DMS 273 (cell line): ENCODE results near the gene MYO5B.

ENCODE experiments used
- DNase-seq: peaks from one replicate; lab custom pipeline; 2025; ENCODE audit not compliant: unreplicated experiment; lab: John Stamatoyannopoulos, UW

MYO5B gene

GRCh38 chr18:49931760-49932159 is 263.2 kb downstream of the MYO5B start:
- no peak for DNase-seq

- no peak for DNase-seq
These were observed 263.8 kb downstream of the MYO5B start for GRCh38 chr18:49931179-49931578.

DNA sequence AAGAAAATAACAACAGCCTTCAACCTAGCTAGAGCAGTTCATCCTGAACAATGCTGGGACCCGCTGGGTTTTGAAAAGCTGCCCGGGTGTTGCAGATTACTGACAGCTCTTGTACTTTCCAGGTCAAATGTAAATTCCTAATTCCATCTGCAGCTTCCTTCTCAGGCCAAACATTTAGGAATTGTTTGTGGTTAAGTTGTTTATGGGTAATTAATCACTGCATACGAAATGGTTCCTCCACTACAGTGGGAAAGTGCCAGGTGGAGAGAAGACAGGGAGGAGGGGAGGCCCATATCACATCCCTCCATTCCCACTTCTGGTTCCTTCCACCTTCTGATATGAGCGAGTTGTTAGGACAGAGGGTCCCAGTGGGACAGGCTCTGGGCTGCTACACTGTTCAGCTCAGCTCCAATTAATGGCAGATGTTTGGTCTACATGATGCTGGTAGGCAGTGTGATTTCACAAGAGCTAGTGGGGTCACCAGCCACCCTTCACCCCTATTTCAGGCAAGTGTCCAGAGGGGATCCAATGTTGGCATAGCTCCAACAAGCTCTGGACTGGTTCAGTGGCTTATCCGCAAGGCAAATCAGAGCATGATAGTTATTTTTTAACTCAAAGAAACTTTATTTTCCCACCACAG is 268.7 kb downstream of the MYO5B start:
- DNase-seq: no peak

DNA sequence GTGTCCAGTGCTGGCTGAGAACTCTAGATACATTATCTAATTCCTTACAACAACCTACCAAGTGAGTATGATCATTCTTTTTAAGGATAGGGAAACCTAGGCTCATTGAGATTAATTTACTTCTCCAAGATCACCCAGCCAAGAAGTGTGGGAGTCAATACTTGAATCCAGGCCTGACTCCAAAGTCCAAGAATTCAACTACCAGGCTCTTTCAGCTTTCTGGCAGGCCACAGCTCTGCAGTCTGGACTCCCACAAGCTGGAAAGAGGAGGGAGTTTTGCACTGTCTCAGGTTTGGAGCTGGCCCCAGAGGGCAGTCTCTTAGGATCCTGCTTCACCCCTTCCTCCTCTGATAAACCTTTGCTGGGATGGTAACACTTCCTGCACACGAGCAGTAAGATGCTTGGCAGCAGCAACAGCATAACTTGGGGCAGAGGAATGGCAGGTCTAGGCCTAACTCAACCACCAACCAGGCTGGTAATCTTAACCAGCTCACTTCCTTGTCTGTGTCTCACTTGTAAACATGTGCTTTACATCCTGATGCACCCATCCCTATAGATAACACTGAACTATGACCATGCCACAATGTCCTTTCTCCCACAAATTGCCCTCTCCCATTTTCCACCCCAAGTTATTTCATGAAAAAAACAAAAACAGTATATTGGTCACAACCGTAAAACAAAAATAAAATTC is 270.5 kb downstream of the MYO5B start:
- DNase-seq: no peak

DNA sequence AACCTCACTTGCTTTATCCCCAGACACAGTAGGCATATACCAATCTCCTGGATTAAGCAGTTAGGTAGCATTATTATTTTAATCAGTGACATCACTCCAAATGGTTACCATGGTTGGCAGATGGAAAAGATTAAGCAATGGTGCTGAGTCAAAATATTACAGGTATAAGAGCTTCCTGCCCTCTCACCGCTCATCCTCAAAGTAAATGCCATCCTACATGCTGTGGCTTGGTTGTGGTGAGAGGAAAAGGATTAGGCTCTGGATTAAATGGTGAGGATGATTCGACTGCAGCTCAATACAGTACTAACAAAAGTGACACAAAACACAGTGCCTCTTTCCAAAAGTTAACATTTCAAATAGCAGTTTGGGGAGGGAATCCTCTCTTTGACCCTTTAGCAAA is 272.7 kb downstream of the MYO5B start:
- no peak for DNase-seq

DNA sequence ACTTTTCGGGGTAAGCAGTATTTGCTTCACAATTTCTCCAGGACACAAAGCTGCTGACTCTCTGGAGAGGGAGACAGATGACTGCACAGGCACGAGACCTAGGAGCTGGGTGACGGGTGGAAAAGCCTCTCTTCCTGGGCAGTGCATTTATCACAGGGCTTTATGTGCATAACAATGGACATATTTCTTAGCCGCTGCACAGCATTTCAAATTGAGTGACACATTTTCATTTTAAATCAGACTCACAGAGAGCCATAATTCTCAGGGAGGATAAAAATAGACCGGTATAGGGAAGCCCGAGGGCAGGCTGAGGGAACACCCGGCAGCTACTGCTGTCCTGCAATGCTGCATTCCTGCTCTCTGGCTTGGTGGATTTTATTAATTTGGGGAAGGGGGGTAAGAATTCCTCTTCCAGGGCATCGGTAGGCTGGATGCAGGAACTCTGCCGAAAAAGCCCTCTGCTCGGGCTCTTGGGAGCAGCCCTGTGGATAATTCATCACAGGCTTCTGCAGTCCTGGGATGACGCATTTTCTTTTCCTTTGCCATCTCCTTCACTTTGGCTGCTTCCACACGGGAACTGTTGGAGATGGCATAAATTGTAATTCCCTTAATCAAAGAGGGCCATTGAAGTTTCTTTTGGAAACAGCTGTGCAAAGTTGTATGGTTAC is 273.5 kb downstream of the MYO5B start:
- no peak for DNase-seq

DNA sequence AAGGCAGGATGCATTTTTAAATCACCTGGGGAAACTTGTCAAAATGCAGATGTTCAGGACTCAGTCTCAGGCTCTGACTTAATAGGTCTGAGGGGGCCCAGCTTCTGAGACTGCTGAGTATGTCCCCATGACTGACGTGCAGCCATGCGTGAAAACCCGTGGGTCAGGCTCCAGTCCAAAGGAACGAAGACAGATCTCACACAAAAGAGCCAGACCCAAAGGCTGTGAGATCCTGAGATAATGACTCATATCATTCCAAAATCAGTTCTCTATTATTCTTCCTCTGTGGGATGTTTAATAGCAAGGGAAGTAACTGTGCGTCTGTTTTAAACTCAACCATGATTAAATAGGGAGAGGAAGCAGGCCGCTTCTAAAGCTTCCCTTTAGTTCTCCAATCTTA is 274.2 kb downstream of the MYO5B start:
- DNase-seq: no peak

DNA sequence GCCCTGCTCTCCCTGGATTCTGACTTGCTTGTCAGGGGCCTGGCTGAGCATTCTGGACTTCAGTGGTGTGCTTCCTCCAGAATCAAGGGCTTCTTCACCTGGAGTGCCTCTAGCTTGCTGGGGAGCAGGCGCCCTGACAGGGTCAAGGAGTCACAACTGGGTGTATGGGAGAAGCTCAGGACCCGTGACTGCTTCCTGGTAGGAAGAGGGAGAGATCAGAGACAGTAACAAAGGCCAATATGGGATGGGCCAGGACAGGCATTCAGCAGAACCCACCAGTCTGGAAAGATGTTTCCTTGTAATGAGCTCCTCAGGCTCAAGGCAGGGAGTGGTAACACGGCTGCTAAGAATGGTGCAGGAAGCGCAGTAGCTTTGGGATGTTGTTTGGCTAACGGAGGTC is 277.2 kb downstream of the MYO5B start:
- DNase-seq: no peak

- DNase-seq: no peak
These were observed 279.6 kb downstream of the MYO5B start for GRCh38 chr18:49915352-49915751.

- DNase-seq: no peak
These were observed 281.7 kb downstream of the MYO5B start for GRCh38 chr18:49913221-49913620.

GRCh38 chr18:49911427-49911826 is 283.5 kb downstream of the MYO5B start:
- DNase-seq: peak; percentile 18

- DNase-seq: peak; percentile 33
These were observed 284.0 kb downstream of the MYO5B start for GRCh38 chr18:49910986-49911385.

DNA sequence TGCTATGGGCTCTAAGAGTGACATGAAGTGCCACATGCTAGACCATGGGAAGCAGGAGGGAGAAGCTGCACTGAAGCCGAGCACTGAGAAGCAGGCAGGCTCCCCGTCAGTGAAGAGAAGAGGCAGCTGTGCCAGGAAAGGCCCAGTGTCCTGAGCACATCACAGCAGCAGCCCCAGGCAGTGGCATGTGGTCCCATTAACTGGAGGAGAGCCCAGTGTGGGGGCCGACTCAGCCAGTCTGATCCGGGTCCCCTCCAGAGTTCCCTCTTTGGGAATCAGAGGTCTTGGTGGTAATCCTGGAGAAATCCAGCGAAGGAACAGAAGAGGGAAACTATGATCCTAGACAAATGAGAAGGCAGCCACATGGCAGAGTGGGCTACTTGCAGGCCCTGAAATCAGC is 284.9 kb downstream of the MYO5B start:
- no peak for DNase-seq

DNA sequence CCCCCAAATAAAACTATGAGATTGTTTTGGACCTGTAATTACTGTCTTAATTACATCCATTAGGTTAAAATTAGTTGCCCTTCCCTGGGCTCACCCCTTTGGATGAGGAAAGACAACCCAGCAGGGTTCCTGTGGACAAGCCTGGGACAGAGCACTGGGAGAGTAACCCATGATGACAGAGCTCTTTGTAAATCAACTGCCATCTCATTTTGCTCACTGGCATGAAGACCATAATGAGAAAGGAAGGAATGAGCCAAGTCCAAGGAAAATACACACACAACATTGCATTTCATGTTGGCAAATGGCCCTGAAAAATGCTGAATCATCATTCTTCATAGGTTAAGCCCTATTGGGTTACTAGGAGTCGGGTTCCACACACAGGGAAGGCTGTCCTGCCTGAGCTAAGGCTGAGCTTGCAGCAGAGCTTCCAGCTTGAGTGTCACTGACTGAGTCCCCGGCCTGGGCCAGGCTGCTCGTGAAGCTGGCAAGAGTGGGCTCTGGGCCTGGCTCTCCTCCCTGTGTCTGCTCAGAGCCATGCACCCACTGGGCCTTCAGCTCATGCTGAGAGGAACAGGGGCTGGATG is 287.5 kb downstream of the MYO5B start:
- peak; percentile 75 for DNase-seq

DNA sequence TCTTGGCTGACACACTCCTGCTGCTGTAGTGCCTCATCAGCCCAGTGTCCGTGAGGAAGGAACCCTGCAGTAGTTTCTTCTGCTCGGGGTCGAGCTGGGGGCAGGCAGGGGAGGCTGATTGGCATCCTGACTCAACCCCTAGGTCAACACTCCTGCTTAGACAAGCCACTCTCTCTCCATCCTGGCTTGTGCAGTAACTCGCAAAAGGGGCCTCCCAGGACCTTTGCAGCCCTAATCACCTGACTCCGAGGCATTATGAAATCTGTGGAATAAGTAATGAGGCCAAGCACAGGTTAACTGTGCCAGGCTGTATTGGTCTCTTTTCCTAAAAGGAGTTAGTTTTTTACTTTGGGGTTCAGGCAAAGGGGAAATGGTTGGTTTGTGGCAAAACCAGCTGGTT is 289.2 kb downstream of the MYO5B start:
- no peak for DNase-seq

GRCh38 chr18:49904871-49905555 is 289.9 kb downstream of the MYO5B start:
- DNase-seq: no peak

GRCh38 chr18:49901862-49902340 is 293.0 kb downstream of the MYO5B start:
- no peak for DNase-seq

DNA sequence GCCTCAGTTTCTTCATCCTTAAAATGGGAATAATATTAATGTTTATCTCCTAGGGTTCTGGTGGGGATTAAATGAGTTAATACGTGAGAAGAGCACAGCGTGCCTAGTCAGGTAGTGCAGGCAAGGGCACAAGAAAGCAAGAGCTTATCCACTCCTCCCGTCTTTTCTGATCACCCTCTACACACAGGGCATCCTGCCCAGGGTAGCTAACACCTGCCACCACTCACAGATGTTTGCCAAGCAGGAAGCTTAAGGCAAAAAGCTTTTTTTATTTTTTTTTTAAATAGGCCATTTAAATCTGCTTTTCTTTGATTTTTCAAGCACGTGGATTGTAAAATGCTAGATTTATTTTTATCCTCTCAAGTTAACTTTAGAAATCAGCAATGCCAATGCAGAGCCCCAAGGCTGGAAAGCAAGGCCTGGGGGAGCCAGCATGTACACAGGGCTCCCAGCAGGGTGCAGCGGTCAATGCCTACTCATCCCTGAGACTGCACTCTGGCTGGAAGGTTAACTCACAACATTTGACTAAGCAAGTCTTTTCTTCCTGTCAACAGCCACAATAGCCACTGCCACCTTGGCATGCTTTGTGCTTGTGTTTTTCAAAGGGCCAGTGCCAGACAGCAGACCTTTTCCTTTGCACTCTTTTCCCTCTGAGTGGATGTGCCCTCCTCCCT is 295.2 kb downstream of the MYO5B start:
- peak; percentile 55 for DNase-seq

GRCh38 chr18:49898421-49898820 is 296.5 kb downstream of the MYO5B start:
- peak; percentile 76 for DNase-seq

DNA sequence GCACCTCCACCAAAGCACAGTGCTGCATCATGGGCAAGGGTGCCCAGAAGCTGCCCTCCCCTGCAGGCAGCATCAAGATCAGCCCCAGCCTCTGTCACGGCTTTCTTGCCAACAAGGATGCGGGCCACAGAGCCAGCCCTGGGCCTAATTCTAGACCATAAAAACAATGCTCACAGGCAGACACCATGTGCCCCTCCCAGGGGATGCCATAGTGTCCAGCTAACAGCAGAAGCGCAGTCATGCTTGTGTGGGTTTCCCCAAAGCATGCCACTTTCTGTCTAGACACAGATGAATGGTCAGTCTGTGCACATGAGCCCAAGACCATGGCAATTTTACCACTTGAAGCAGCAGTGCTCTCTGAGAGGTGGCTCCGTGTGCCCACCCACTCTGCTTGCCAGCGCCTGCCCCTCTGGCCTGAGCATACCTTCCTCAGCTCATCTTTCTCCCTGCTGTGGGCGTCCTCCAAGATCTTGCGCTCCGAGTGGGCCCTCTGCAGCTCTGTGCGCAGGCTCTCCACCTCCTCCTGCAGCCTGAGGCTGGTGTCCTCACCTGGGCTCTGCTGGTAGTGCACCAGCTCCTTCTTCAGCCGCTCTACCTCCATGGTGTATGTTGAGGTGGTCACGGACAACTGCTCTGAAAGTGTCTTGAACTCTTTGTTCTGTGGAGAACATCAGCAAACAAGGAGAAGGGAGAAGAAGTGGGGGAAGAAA is 300.3 kb downstream of the MYO5B start:
- no peak for DNase-seq
